Stimulated activated CD8-positive, alpha-beta memory T cell treated with anti-CD3 and anti-CD28 coated beads, Interleukin-12 subunit alpha, Interleukin-12 subunit beta, amount 100 ng/mL, for 1 hour (primary cell): ENCODE measurements around the gene CXCR6.
"Not testable (repeated sequence)": the region's sequence is repeated elsewhere in the genome, so short reads cannot be mapped to it uniquely, and the experiment has no call there.

ENCODE experiments used
- DNase-seq: peaks from one replicate; pipeline ENCODE4 v3.0.0-alpha.2; 2020; ENCODE audit warnings: low read depth

CXCR6 gene

GRCh38 chr3:45990181-45990580 lies 46.9 kb downstream of the CXCR6 start:
- no peak for DNase-seq

GRCh38 chr3:45991341-45991740 lies 48.1 kb downstream of the CXCR6 start:
- no peak for DNase-seq

GRCh38 chr3:45992133-45992729 lies 49.0 kb downstream of the CXCR6 start:
- DNase-seq, result no peak

- no peak for DNase-seq
Measured at GRCh38 chr3:45992821-45993221, 49.6 kb downstream of the CXCR6 start.

- DNase-seq, result no peak
Measured at GRCh38 chr3:45993421-45994027, 50.3 kb downstream of the CXCR6 start.

GRCh38 chr3:45994419-45995235 lies 51.4 kb downstream of the CXCR6 start:
- DNase-seq, result peak; percentile 28

- peak; percentile 82 for DNase-seq
Measured at GRCh38 chr3:45995236-45996192, 52.2 kb downstream of the CXCR6 start, which contains the start of gene FYCO1. TSS of gene FYCO1 (minus strand) at chr3:45995824. CDS start at chr3:45984910, 10,914 bp downstream.

GRCh38 chr3:45997499-45997898 lies 54.2 kb downstream of the CXCR6 start:
- not testable (repeated sequence) for DNase-seq

- no peak for DNase-seq
Measured at GRCh38 chr3:45997942-45998341, 54.7 kb downstream of the CXCR6 start.
